Measurements from ENCODE around the gene SGPP2. TPM values are rescaled to one million over a fixed set of nuclear protein-coding genes. Genes with fewer than 3 reads are reported as not detected.

The SGPP2 gene
- total RNA-seq, 1 experiment from 2014 or later, result not detected

- ChIA-PET CTCF (interaction anchor here (0.7 kb wide), 2 partner anchors 254 to 255 kb away, joined by 3 to 4 read pairs; no protein-coding TSS in a partner anchor), POLR2A (ENCODE audit: unreplicated experiment) (no interaction called here)
- Histone ChIP-seq H3K4me3 (ENCODE audit: low read length) (peak overlapping the region; percentile 14; the same call in 1 of the 2 replicates), H3K27me3 (ENCODE audit: low read length) (no peaks in the 10 kb centered on the region), H4K20me1 (ENCODE audit: low read length) (no peaks in the 10 kb centered on the region), H2AFZ (ENCODE audit: low read length) (no peak overlapping the region), H3K79me2 (ENCODE audit: low read length) (peaks cover 7% of the 10 kb centered on the region; the same call in 1 of the 2 replicates), H3K27ac (ENCODE audit: low read length) (peak overlapping the region; percentile 95), H3K4me1 (ENCODE audit: insufficient read depth, low read length) (peaks cover 63% of the 10 kb centered on the region), H3K4me2 (ENCODE audit: low read length) (peak overlapping the region; percentile 70), H3K9ac (ENCODE audit: low read length) (peak overlapping the region; percentile 70), H3K36me3 (ENCODE audit: low read depth, low read length) (peaks cover 29% of the 10 kb centered on the region), H3F3A (ENCODE audit: low read length, unreplicated experiment) (peaks cover 5% of the 10 kb centered on the region), H3K9me2 (replicated peaks; ENCODE audit: low read length) (no peaks in the 10 kb centered on the region), H3K9me3 (ENCODE audit: low read length) (no peaks in the 10 kb centered on the region)
- DNase-seq, result peak; percentile 89
- TF ChIP-seq EZH2 (IDR thresholded peaks at IDR 0.05; ENCODE audit: low read length, unreplicated experiment) (no peak), CTCF (conservative IDR thresholded peaks at IDR 0.05; ENCODE audit: low read depth, low read length) (no peak), EZH2phosphoT487 (IDR thresholded peaks at IDR 0.05; ENCODE audit: borderline replicate concordance, low read length) (no peak)
- no TSS peak for BruUV-seq (replicated peaks)
- ATAC-seq, result peak; percentile 16
- intact Hi-C loops (cut with micrococcal nuclease), result loop anchor here (10.0 kb wide), 1 partner anchor 517 kb away; no protein-coding TSS in a partner anchor
Measured at GRCh38 chr2:222572264-222572721, 147.9 kb downstream of the SGPP2 start.

GRCh38 chr2:222572751-222573174, 148.4 kb downstream of the SGPP2 start:
- ChIA-PET POLR2A (ENCODE audit: unreplicated experiment) (no interaction called here), CTCF (interaction anchor here (0.7 kb wide), 2 partner anchors 254 to 255 kb away, joined by 3 to 4 read pairs; no protein-coding TSS in a partner anchor)
- DNase-seq (peak; percentile 49), ATAC-seq (peak; percentile 56)
- BruUV-seq (replicated peaks), result no TSS peak
- Histone ChIP-seq H3K27me3 (ENCODE audit: low read length) (no peaks in the 10 kb centered on the region), H3F3A (ENCODE audit: low read length, unreplicated experiment) (peaks cover 5% of the 10 kb centered on the region), H3K4me1 (ENCODE audit: insufficient read depth, low read length) (peaks cover 63% of the 10 kb centered on the region), H3K79me2 (ENCODE audit: low read length) (peaks cover 7% of the 10 kb centered on the region; the same call in 1 of the 2 replicates), H3K9me3 (ENCODE audit: low read length) (no peaks in the 10 kb centered on the region), H3K4me2 (ENCODE audit: low read length) (peak overlapping the region; percentile 70), H3K36me3 (ENCODE audit: low read depth, low read length) (peaks cover 25% of the 10 kb centered on the region), H3K9me2 (replicated peaks; ENCODE audit: low read length) (no peaks in the 10 kb centered on the region), H3K27ac (ENCODE audit: low read length) (peak overlapping the region; percentile 95), H3K9ac (ENCODE audit: low read length) (peak overlapping the region; percentile 70), H3K4me3 (ENCODE audit: low read length) (peak overlapping the region; percentile 14; the same call in 1 of the 2 replicates), H4K20me1 (ENCODE audit: low read length) (no peaks in the 10 kb centered on the region), H2AFZ (ENCODE audit: low read length) (no peak overlapping the region)
- intact Hi-C loops (cut with micrococcal nuclease), result loop anchor here (10.0 kb wide), 1 partner anchor 518 kb away; no protein-coding TSS in a partner anchor
- TF ChIP-seq EZH2 (IDR thresholded peaks at IDR 0.05; ENCODE audit: low read length, unreplicated experiment) (no peak), CTCF (conservative IDR thresholded peaks at IDR 0.05; ENCODE audit: low read depth, low read length) (no peak)

- H3F3A ChIP-seq (ENCODE audit: low read length, unreplicated experiment), result no peaks in the 10 kb centered on the region
- H3K36me3 ChIP-seq (ENCODE audit: low read depth, low read length), result peaks cover 33% of the 10 kb centered on the region
- intact Hi-C loops (cut with micrococcal nuclease), result loop anchor here (10.0 kb wide), 1 partner anchor 521 kb away; no protein-coding TSS in a partner anchor
- BruUV-seq (replicated peaks), result no TSS peak
- no peaks in the 10 kb centered on the region for H4K20me1 ChIP-seq (ENCODE audit: low read length)
- TF ChIP-seq CTCF (conservative IDR thresholded peaks at IDR 0.05; ENCODE audit: low read depth, low read length) (no peak), EZH2 (IDR thresholded peaks at IDR 0.05; ENCODE audit: low read length, unreplicated experiment) (no peak), EZH2phosphoT487 (IDR thresholded peaks at IDR 0.05; ENCODE audit: borderline replicate concordance, low read length) (no peak)
- no peak overlapping the region for H2AFZ ChIP-seq (ENCODE audit: low read length)
- peaks cover 42% of the 10 kb centered on the region for H3K4me1 ChIP-seq (ENCODE audit: insufficient read depth, low read length)
- H3K27me3 ChIP-seq (ENCODE audit: low read length), result no peaks in the 10 kb centered on the region
- POLR2A ChIA-PET (ENCODE audit: unreplicated experiment), result no interaction called here
- H3K79me2 ChIP-seq (ENCODE audit: low read length), result peaks cover 7% of the 10 kb centered on the region; the same call in 1 of the 2 replicates
- CTCF ChIA-PET, result no interaction called here
- H3K4me2 ChIP-seq (ENCODE audit: low read length), result no peak overlapping the region
- no peak overlapping the region for H3K9ac ChIP-seq (ENCODE audit: low read length)
- no peak overlapping the region for H3K4me3 ChIP-seq (ENCODE audit: low read length)
- H3K9me3 ChIP-seq (ENCODE audit: low read length), result no peaks in the 10 kb centered on the region
- no peak for DNase-seq
- no peak for ATAC-seq
- no peaks in the 10 kb centered on the region for H3K9me2 ChIP-seq (replicated peaks; ENCODE audit: low read length)
- H3K27ac ChIP-seq (ENCODE audit: low read length), result no peak overlapping the region
Measured at GRCh38 chr2:222575618-222576017, 151.3 kb downstream of the SGPP2 start.

All from PC-3 (cell line).